VCaP (cell line): ENCODE results near the gene KLHL6.

ENCODE experiments used
- H3K27ac ChIP-seq: fragments of 450-650 bp; 2 replicates; pipeline ENCODE4 v1.5.1; 2017
- CTCF ChIP-seq: fragments of 450-650 bp; conservative IDR thresholded peaks from 2 replicates; pipeline ENCODE4 v1.5.1; 2017; ENCODE audit warnings: mild to moderate bottlenecking, moderate library complexity

KLHL6 gene

GRCh38 chr3:183548262-183548769 lies 7.2 kb downstream of the KLHL6 start:
- no peak overlapping the region for H3K27ac ChIP-seq

GRCh38 chr3:183546625-183547024 lies 8.9 kb downstream of the KLHL6 start:
- no peak for TF ChIP-seq CTCF
- no peak overlapping the region for H3K27ac ChIP-seq

More at GRCh38 chr3:183548262-183548769, 7.2 kb downstream of the KLHL6 start:
- TF ChIP-seq CTCF: no peak

GRCh38 chr3:183545708-183546107 lies 9.8 kb downstream of the KLHL6 start:
- no peak for TF ChIP-seq CTCF

GRCh38 chr3:183542355-183542754 lies 13.2 kb downstream of the KLHL6 start:
- TF ChIP-seq CTCF: no peak
- no peak overlapping the region for H3K27ac ChIP-seq

More at GRCh38 chr3:183545708-183546107, 9.8 kb downstream of the KLHL6 start:
- H3K27ac ChIP-seq: no peak overlapping the region

GRCh38 chr3:183541738-183542137 lies 13.8 kb downstream of the KLHL6 start:
- no peak overlapping the region for H3K27ac ChIP-seq

GRCh38 chr3:183541235-183541655 lies 14.3 kb downstream of the KLHL6 start:
- TF ChIP-seq CTCF: no peak
- no peak overlapping the region for H3K27ac ChIP-seq

More at GRCh38 chr3:183541738-183542137, 13.8 kb downstream of the KLHL6 start:
- no peak for TF ChIP-seq CTCF

GRCh38 chr3:183540501-183541234 lies 14.8 kb downstream of the KLHL6 start:
- no peak overlapping the region for H3K27ac ChIP-seq

More at GRCh38 chr3:183540501-183541234, 14.8 kb downstream of the KLHL6 start:
- no peak for TF ChIP-seq CTCF
